GM12875 (cell line): ENCODE data around the gene HMGCLL1.

Experiments
- H3K4me3 ChIP-seq: one replicate; pipeline ENCODE4 v1.5.1; 2011; ENCODE audit warnings: low read depth, low read length, control low read depth
- TF ChIP-seq, protein P1 (sequence below): IDR thresholded peaks from 2 replicates; pipeline ENCODE4 v1.5.1; 2011; ENCODE audit warnings: low read depth, mild to moderate bottlenecking, control low read depth, inconsistent platforms, low read length, moderate library complexity, borderline replicate concordance; ENCODE audit not compliant: insufficient read depth

HMGCLL1 gene

DNA sequence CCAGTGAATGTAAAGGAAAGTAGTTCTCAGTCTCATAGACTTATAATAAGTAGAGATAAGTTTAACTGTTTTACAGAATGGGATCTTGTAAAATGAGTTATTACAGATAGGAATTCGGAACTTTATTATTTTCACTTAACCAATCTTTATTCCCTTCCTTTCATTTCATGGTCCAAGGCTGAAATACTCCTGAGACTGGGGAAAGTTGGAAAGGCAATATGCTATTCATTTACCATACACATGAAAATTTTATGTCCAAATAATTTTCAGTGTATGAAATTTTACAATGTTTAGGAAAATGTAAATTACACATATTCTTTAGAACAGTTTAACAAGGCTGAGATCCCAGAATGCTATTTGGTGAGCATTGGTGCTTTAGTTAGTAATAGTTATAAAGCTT, 62.3 kb downstream of the HMGCLL1 start:
- TF ChIP-seq, protein P1, sequence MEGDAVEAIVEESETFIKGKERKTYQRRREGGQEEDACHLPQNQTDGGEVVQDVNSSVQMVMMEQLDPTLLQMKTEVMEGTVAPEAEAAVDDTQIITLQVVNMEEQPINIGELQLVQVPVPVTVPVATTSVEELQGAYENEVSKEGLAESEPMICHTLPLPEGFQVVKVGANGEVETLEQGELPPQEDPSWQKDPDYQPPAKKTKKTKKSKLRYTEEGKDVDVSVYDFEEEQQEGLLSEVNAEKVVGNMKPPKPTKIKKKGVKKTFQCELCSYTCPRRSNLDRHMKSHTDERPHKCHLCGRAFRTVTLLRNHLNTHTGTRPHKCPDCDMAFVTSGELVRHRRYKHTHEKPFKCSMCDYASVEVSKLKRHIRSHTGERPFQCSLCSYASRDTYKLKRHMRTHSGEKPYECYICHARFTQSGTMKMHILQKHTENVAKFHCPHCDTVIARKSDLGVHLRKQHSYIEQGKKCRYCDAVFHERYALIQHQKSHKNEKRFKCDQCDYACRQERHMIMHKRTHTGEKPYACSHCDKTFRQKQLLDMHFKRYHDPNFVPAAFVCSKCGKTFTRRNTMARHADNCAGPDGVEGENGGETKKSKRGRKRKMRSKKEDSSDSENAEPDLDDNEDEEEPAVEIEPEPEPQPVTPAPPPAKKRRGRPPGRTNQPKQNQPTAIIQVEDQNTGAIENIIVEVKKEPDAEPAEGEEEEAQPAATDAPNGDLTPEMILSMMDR, result no peak
- H3K4me3 ChIP-seq, result no peak overlapping the region

- H3K4me3 ChIP-seq, result no peak overlapping the region
- TF ChIP-seq, protein P1, result 0 out of 2 replicates have a peak, but pooled peaks have one; percentile 5
Observed at GRCh38 chr6:55512904-55513303, 66.1 kb downstream of the HMGCLL1 start.

GRCh38 chr6:55511122-55511800, 67.7 kb downstream of the HMGCLL1 start:
- TF ChIP-seq, protein P1, result no peak
- H3K4me3 ChIP-seq, result no peak overlapping the region

- TF ChIP-seq, protein P1, result no peak
- H3K4me3 ChIP-seq, result no peak overlapping the region
Observed at GRCh38 chr6:55499591-55499990, 79.4 kb downstream of the HMGCLL1 start.

DNA sequence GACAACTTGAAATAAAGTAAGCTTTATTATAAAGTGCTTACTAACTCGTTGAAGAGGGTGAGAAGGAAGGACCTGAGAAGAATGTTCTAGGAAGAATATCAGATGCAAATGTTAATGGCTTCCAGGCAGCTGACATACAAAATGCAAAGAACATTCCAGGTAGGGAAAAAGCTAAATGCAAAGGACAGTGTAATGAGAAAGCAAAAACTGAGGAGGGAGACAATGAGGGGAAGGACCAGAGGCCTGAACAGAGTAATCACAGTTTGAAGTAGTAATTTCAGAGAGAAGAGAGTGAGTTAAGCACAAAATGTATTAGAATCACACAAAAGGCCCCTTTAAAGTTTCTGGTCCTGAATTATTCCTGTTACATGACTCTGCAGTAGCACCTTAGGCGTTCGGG, 81.3 kb downstream of the HMGCLL1 start:
- no peak overlapping the region for H3K4me3 ChIP-seq
- TF ChIP-seq, protein P1, result no peak

- TF ChIP-seq, protein P1, result no peak
Observed at GRCh38 chr6:55496201-55496600, 82.8 kb downstream of the HMGCLL1 start.

GRCh38 chr6:55495277-55495676, 83.7 kb downstream of the HMGCLL1 start:
- H3K4me3 ChIP-seq, result no peak overlapping the region
- TF ChIP-seq, protein P1, result no peak

More at GRCh38 chr6:55496201-55496600, 82.8 kb downstream of the HMGCLL1 start:
- no peak overlapping the region for H3K4me3 ChIP-seq
